ENCODE data around the gene CLDN34. TPM values are rescaled to one million over a fixed set of nuclear protein-coding genes. Genes with fewer than 3 reads are reported as not detected.

Gene CLDN34
- total RNA-seq, 3 donors from 2014 or later: 0.49 TPM; not detected in 2

DNA sequence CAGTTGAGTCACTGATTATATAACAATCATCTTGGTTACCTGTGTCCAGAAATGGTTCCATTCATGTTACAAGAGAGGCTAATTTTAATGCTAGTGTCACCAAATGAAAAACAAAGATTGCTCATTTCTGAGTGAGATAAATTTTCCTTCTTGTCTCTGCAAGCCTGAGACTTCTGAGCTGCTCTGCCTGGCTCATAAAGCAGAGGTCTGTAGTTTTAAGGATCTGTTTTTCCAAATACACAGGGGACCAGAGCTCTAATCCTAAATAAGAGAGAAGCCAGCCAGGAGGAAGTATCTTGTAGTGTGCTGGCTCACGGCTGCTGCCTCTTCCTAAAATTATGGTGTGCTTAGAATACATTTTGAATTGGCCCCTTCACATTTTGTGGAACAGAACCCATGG, 42.6 kb downstream of the CLDN34 start:
- no peak overlapping the region for H3K4me3 ChIP-seq
- DNase-seq (no peak), ATAC-seq (no peak)
- intact Hi-C loops (cut with DNase I, micrococcal nuclease): no loop called here
- no peaks in the 10 kb centered on the region for H3K9me3 ChIP-seq
- no peaks in the 10 kb centered on the region for H3K4me1 ChIP-seq (ENCODE audit: low read depth)
- TF ChIP-seq, protein P1, sequence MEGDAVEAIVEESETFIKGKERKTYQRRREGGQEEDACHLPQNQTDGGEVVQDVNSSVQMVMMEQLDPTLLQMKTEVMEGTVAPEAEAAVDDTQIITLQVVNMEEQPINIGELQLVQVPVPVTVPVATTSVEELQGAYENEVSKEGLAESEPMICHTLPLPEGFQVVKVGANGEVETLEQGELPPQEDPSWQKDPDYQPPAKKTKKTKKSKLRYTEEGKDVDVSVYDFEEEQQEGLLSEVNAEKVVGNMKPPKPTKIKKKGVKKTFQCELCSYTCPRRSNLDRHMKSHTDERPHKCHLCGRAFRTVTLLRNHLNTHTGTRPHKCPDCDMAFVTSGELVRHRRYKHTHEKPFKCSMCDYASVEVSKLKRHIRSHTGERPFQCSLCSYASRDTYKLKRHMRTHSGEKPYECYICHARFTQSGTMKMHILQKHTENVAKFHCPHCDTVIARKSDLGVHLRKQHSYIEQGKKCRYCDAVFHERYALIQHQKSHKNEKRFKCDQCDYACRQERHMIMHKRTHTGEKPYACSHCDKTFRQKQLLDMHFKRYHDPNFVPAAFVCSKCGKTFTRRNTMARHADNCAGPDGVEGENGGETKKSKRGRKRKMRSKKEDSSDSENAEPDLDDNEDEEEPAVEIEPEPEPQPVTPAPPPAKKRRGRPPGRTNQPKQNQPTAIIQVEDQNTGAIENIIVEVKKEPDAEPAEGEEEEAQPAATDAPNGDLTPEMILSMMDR (IDR thresholded peaks at IDR 0.05): no peak
- no peaks in the 10 kb centered on the region for H3K36me3 ChIP-seq (ENCODE audit: low read depth)

DNA sequence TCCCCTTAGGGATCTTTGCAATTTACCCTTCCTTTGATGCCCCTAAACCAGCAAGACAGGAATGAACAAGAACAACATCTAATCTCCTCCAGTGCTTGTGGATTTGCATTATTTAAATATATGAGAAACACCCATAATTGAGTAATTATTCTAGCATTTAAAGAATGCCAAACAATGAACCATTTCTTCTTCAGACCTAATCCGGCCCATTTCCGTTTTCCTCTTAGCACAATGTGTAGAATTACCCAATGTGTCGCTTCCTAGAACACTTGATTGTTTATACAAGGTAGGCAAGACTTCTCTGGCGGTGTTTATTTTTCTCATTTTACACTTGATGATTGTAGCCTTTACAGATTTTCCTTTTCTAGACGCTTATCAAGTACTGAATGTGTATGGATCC, 43.5 kb downstream of the CLDN34 start:
- Histone ChIP-seq H3K4me3 (no peak overlapping the region), H3K36me3 (ENCODE audit: low read depth) (no peaks in the 10 kb centered on the region), H3K9me3 (no peaks in the 10 kb centered on the region), H3K4me1 (ENCODE audit: low read depth) (no peaks in the 10 kb centered on the region)
- TF ChIP-seq, protein P1 (IDR thresholded peaks at IDR 0.05): no peak
- DNase-seq: no peak
- ATAC-seq: no peak
- intact Hi-C loops (cut with DNase I, micrococcal nuclease): no loop called here

DNA sequence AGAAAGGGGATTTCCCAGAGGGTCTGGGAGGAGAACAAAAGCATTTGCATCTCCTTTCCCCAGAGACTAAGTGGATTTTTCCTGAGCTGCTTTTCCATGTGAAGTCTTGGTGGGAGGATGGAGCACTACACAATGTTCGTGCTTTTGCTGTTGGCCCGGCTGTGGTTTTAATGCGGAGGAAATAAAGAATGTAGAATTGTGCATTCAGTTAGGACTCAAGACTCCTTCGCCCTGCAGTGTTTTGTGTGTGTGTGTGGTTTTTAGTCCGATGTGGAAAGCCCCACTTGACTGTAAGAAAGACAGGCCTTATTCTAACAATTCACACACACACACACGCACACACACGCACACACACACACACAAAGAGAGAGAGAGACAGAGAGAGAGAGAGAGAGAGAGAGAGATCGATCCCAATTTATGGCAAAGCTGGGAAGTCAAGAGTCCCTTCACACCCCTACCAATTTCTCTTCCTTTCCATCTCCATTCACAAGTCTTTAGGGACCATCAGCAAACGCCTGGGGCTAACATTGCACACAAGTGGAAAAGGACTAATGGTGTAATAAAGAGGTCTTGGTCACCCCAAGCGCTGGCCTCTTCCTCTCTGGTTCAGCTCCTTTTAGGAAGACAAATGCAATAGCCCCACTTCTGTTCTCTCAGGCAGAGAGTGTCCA, 44.2 kb downstream of the CLDN34 start:
- no peak for DNase-seq
- TF ChIP-seq, protein P1 (IDR thresholded peaks at IDR 0.05): no peak
- Histone ChIP-seq H3K4me3 (no peak overlapping the region), H3K4me1 (ENCODE audit: low read depth) (no peaks in the 10 kb centered on the region), H3K36me3 (ENCODE audit: low read depth) (no peaks in the 10 kb centered on the region), H3K9me3 (no peaks in the 10 kb centered on the region)
- no peak for ATAC-seq
- intact Hi-C loops (cut with DNase I, micrococcal nuclease): no loop called here

DNA sequence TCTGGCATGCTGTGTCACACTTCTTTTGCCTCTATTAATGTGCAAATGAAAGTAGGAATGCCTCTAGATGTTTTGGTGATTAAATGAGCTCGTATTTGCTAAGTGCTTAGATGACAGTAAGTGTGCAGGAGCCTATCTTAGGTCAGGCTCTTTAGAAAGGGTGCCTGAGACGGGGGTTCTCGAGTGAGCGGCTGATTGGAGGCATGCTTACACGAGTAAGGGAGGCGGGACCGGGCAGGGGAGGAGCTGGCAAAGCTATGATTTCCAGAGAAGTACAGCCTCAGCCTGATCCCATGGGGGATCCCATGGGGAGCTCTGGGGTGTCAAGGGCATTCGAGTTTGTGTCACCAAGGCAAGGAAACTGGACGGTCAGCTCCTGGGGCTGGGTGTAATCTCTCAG, 44.8 kb downstream of the CLDN34 start:
- ATAC-seq: no peak
- H3K4me1 ChIP-seq (ENCODE audit: low read depth): no peaks in the 10 kb centered on the region
- no peaks in the 10 kb centered on the region for H3K36me3 ChIP-seq (ENCODE audit: low read depth)
- DNase-seq: no peak
- H3K9me3 ChIP-seq: no peaks in the 10 kb centered on the region
- H3K4me3 ChIP-seq: no peak overlapping the region
- TF ChIP-seq, protein P1 (IDR thresholded peaks at IDR 0.05): no peak
- intact Hi-C loops (cut with DNase I, micrococcal nuclease): no loop called here

DNA sequence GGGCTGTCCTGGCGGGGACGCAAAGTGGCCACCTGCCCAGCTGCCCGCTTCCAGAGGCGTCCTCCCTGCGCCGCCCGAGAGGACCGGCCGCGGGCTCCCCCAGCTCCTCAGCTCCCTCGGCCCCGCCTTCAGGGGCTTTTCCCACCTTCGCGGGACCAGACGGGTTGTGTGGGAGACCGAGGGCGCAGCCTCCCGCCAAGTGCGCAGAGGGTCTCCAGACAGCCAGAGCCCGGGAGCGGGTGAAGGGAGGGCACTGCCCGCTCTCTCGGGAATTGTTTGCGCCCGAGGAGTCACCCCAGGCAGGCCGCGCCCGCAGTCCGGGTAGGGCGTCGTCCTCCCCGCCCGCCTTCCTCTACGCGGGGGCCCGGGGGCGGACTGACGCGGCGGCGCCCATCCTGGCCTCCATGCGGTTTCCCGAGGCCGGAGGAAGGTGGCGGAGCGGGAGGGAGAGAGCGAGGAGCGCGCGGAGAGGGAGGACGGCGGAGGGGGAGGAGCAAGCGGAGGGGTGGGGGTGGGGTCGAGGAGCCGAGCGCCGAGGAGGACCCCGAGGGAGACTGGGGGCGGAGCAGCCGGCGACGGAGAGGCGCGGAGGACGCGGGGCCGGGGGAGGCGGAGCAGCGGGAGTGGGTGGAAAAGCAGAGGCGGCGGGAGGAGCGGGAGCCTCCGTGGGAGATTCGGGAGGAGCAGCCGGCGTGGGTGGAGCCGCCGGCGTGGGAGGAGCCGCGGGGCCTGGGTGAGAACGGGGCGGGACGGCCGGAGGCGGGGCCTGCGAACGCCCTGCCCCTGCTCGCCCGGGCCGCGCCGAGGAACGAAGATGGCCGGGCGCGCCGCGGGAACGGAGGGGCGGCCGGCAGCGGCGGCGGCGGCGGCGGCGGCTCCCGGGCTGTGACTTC, 47.5 kb downstream of the CLDN34 start:
- Histone ChIP-seq H3K9me3 (no peaks in the 10 kb centered on the region), H3K4me3 (peak overlapping the region; percentile 14), H3K4me1 (ENCODE audit: low read depth) (no peaks in the 10 kb centered on the region), H3K36me3 (ENCODE audit: low read depth) (no peaks in the 10 kb centered on the region)
- DNase-seq: peak; percentile 83 to 91 (median 91)
- intact Hi-C loops (cut with DNase I, micrococcal nuclease): no loop called here
- peak; percentile 94 for ATAC-seq
- TF ChIP-seq, protein P1 (IDR thresholded peaks at IDR 0.05): no peak

Data from mucosa of descending colon (tissue), 3 donors.